Stimulated activated CD4-positive, alpha-beta T cell treated with anti-CD3 and anti-CD28 coated beads, TNF-alpha, amount 100 ng/mL, for 4 hours (primary cell): Measurements from ENCODE around the gene RPL32.
"Not testable (repeated sequence)": the region's sequence is repeated elsewhere in the genome, so short reads cannot be mapped to it uniquely, and the experiment has no call there.

Experiments used
- DNase-seq, 3 experiments: peaks; one replicate each; pipeline ENCODE4 v3.0.0-alpha.2; 2020; ENCODE audit warnings: low read depth in 3 of 3

Gene RPL32

GRCh38 chr3:12841149-12841969 is at the start of gene RPL32:
TSS of gene RPL32 (minus strand) at chr3:12841565. CDS start at chr3:12840237, 1,328 bp downstream.
- DNase-seq, result peak; percentile 63 to 76 (median 71)

GRCh38 chr3:12890610-12891390 is 49.4 kb upstream of the RPL32 start:
- no peak for DNase-seq

DNA sequence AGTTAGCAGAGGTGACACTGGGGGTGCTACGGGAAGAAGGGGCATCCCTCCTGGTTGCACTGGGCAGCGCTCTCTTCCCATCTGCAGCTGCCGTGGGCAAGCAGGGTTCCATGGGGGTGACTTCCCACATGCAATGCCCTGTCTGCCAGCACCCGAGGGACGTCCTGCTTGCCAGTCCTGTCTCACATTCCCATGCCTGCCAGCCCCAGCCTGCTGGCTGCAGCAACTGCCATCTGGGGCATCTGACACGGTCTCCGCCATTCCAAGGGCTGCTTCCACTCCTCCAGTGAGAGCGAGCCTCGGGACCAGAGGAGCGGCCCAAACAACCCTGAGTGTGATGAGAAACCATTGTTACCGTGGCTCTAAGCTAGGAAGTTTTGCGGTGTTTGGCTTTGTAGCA is 45.4 kb upstream of the RPL32 start:
- no peak for DNase-seq

GRCh38 chr3:12886106-12886679 is 44.8 kb upstream of the RPL32 start:
- no peak for DNase-seq

DNA sequence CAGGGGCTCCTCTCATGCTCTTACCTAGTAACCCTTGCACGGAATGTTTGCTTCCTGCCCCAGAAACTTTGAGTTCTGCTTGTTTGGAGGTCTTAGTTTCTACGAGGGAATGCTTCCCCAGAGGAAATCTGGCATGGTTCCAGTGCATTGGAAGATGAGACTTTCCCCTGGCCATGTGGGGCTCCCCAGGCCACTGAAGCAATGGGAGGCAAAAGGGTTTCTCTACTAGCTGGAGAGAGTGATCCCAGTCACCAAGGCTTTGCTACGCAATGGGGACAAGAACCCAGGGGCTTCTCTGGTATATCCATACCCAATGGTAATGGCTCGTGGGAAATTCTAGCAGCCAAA is 44.2 kb upstream of the RPL32 start:
- DNase-seq, result no peak

GRCh38 chr3:12884790-12885582 is 43.6 kb upstream of the RPL32 start:
- DNase-seq, result no peak

DNA sequence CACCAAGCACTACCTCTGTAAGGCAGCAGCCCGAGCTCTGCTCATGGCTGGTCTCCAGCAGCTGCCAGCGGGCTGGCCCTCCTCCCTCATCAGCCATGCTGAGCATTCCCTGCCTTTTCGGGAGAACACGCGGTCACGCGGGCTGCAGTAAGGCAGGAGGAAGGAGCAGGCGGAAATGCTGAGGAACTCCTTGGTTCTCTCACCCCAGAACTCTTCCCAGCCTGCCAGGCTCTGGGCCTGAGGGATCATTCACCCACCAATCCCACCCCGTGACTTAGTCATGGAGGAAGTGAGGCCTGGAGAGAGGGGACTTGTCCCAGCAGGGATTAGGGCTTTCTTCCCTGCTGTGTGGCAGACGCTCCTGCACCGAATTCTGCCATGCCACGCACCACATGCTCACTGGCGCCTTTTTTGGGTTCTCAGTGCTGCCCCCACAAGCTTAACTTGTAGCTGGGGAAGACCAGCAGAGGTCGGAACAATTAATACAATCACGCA is 42.9 kb upstream of the RPL32 start:
- DNase-seq, result no peak

DNA sequence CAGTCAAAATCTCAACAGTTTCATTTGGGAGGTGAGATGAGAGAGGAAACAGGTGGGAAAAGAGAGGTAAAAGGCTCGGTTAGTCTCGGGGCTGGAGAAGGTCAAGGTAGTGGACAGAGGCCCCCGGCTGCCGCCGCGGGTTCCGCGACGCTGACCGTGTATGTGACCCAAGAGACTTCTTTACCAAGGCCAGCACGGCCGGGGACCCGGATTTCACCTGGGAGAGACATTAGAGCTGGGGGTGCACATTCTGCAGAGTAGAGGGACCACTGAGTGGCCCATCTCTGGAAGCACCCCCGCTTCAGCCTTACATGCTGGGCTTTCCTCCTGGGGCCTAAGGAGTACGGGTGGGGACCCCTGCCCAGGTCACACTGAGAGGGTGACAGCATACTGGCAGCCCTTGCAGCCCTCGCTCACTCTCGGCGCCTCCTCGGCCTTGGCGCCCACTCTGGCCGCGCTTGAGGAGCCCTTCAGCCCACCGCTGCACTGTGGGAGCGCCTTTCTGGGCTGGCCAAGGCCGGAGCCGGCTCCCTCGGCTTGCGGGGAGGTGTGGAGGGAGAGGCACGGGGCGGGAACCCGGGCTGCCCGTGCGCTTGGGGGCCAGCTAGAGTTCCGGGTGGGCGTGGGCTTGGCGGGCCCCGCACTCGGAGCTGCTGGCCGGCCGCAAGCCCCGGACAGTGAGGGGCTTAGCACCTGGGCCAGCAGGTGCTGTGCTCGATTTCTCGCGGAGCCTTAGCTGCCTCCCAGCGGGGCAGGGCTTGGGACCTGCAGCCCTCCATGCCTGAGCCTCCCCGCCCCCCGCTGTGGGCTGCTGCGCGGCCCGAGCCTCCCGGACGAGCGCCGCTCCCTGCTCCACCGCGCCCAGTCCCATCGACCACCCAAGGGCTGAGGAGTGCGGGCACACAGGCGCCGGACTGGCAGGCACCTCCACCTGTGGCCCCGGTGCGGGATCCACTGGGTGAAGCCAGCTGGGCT is 41.3 kb upstream of the RPL32 start:
- DNase-seq, result no peak

DNA sequence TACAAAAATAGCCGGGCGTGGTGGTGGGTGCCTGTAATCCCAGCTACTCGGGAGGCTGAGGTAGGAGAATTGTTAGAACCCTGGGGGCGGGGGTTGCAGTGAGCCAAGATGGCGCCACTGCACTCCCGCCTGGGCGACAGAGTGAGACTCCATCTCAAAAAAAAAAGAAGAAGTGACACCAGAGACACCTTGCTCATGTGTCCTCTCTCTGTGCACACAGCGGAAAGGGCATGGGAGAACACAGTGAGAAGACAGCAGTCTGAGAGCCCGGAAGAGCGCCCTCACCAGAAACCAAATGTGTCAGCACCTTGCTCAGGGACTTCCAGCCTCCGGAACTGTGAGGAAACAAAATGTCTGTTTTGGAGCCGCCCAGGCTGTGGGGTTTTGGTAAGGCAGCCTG is 40.5 kb upstream of the RPL32 start:
- not testable (repeated sequence) for DNase-seq

DNA sequence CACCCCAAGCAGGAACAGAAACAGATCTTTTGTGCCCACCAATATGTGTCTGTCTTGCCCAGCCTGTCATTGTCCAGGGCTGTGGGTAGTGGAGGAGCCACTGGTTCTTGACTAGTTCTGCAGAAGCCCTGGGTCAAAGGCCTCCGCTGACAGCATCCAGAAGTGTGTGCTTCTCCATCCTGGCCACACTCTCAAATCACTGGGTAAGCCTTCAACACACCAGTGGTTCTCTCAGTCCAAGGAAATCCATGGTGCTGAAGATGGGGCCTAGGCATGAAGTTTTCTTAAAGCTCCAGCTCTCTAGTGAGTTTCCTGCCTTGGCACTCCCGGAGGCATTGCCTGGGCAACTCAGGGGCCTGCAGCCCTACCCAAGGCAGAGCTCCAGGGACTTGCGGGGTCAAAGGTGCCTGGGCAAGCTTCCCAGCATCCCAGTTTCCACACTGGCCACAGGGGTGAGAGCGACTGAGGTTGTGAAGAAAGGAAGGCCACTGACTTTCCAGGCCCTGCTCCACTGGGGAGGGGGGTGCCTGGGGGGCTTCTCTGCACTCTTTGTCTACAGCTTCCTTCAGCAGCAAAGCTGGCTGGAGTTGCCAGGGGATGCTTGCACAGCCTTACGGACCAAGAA is 37.9 kb upstream of the RPL32 start:
- no peak for DNase-seq

- DNase-seq, result not testable (repeated sequence)
Observed at GRCh38 chr3:12878758-12879157, 37.4 kb upstream of the RPL32 start.

- DNase-seq, result no peak
Observed at GRCh38 chr3:12878141-12878574, 36.8 kb upstream of the RPL32 start.

DNA sequence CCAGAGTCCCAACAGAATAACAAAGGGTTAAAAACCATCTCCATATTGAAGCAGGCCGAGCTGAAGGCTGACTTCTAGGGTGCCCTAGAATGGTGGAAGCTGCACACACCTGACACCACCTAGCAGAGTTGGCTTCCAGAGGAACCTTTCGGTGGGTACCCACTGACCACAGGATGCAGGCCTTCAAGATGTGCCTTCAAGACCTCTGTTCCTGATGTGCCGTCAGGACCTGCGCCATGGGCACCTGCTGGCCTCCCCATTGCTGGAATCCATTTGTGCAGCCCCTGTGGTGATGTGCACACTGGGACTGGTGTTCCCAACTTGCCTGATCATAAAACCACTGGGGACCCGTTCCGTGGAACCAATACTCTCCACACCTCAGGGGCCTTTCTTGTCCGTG is 35.7 kb upstream of the RPL32 start:
- DNase-seq, result no peak

DNA sequence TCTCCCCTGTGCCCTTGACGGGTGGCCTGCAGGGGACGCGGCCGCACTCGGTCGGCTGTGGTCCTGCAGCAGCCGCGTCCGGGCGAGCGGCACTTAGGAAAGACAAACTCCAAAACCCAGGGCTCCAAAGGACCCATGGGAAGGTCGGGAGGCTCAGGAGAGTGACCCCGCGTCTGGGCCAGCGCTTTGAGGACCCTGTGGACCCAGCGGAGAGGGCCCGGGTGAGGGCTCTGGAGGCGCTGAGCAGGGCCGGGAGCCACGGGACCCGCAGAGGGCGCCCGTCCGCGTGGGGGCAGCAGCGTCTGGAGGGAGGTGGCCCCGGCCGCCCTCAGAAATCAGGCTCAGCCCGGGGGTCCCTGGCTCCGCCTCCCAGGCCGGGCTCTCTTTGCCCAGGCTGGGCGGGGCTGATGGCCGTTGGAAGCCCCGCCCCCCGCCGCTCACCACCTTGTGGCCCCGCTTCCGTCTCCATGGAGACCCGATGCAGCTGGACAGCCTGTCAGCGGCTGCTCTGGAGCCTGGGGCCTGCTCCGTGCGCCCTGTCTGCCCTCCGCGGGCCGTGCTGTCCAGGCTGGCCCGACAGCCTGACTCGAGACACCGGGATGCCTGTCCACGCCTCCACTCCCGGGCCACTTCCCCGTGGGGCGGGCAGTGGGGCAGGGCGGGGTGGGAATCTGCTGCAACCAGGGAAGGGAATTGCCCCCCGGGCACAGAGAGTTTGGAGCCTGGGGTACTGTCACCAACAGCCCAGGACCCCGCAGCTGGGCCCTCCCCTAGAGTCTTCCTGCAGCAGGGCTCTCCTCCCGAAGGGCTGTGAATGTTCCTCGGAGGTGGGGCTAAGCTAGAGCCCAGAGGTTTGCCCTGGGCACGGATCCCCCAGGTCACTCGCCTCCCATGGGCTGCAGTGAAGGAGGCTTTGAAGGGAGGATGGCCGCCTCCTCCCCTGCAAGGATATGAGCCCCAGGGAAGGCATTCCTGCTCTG is 34.8 kb upstream of the RPL32 start:
- no peak for DNase-seq

- DNase-seq, result no peak
Observed at GRCh38 chr3:12871404-12871983, 30.1 kb upstream of the RPL32 start.

DNA sequence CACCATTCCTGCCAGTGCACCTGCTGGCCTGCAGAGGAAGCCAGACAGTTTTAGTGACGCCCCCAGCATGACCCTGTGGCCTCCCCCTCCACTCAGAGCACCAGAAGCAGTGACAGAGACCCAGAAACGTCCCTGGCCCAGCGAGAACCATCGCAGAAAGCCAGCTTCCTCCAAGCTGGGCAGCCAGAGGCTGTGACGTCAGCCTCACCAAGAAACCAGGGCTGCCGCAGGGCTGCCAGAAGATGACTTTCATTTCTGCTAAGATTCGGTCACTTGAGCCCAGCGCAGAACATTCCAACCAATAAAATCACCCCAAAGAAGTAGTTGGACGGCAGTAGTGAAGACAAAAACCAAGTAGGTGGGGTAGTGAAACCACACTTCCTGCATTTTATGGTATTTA is 29.6 kb upstream of the RPL32 start:
- DNase-seq, result no peak

- no peak for DNase-seq
Observed at GRCh38 chr3:12869035-12869621, 27.8 kb upstream of the RPL32 start.
